Right atrium auricular region (tissue), 2 donors: ENCODE measurements around the gene UBE4B. TPM values are rescaled to one million over a fixed set of nuclear protein-coding genes. Genes with fewer than 3 reads are reported as not detected.

Experiments used
- DNase-seq: peaks from one replicate; pipeline ENCODE4 v3.0.0-alpha.2; 2019; ENCODE audit warnings: low spot score
- H3K27ac ChIP-seq, 2 donors: fragments of 200-600 bp; sonication (generic); 1 replicate in 1 of 2; 2 replicates in 1 of 2; pipeline ENCODE4 v1.5.1; 2016 to 2019
- H3K27me3 ChIP-seq, 2 donors: fragments of 200-600 bp; sonication (generic); one replicate each; pipeline versions ENCODE4 v1.5.1 to v1.6.0; 2017 to 2019
- H3K36me3 ChIP-seq: fragments of 200-600 bp; sonication (generic); one replicate; pipeline ENCODE4 v1.5.1; 2016
- H3K4me1 ChIP-seq, 2 donors: fragments of 200-600 bp; sonication (generic); one replicate each; pipeline versions ENCODE4 v1.5.1 to v1.6.0; 2017 to 2019
- H3K4me3 ChIP-seq, 2 donors: fragments of 200-600 bp; sonication (generic); 1 replicate in 1 of 2; 2 replicates in 1 of 2; pipeline ENCODE4 v1.5.1; 2017 to 2019; ENCODE audit warnings: mild to moderate bottlenecking in 1 of 2, moderate library complexity in 1 of 2
- H3K9me3 ChIP-seq, 2 donors: fragments of 200-600 bp; sonication (generic); one replicate each; pipeline ENCODE4 v1.5.1; 2019
- CTCF ChIP-seq, 2 donors: fragments of 200-600 bp; sonication (generic); IDR thresholded peaks; one replicate each; pipeline ENCODE4 v1.5.1; 2019; ENCODE audit warnings: antibody characterized with exemption in 2 of 2
- total RNA-seq, 2 donors: library from RNA; depleted of rRNA; stranded (reverse); fragments of >200 nt; gene quantifications; one replicate each; pipeline ENCODE4 v1.1.0, GENCODE V29; 2016

The UBE4B gene
- total RNA-seq, 2 donors from 2014 or later = 50.2 to 71.3 TPM

- peaks cover 0 to 58% of the 10 kb centered on the region in 2 donors for H3K4me1 ChIP-seq
- H3K36me3 ChIP-seq = no peaks in the 10 kb centered on the region
- no peak overlapping the region for H3K27ac ChIP-seq
- no peaks in the 10 kb centered on the region for H3K9me3 ChIP-seq
- H3K27me3 ChIP-seq = no peaks in the 10 kb centered on the region
- H3K4me3 ChIP-seq = no peak overlapping the region
- TF ChIP-seq CTCF (IDR thresholded peaks at IDR 0.05) = no peak
- no peak for DNase-seq
Measured at GRCh38 chr1:10061276-10061675, 28.5 kb downstream of the UBE4B start.

GRCh38 chr1:10063878-10064277, 31.1 kb downstream of the UBE4B start:
- Histone ChIP-seq H3K27ac (peak overlapping the region in 1 of 2 donors; percentile 26), H3K9me3 (no peaks in the 10 kb centered on the region), H3K27me3 (no peaks in the 10 kb centered on the region), H3K4me3 (no peak overlapping the region), H3K4me1 (peaks cover 0 to 54% of the 10 kb centered on the region in 2 donors), H3K36me3 (no peaks in the 10 kb centered on the region)
- no peak for DNase-seq
- no peak for TF ChIP-seq CTCF (IDR thresholded peaks at IDR 0.05)

GRCh38 chr1:10064416-10065343, 31.9 kb downstream of the UBE4B start:
- Histone ChIP-seq H3K27ac (peak overlapping the region; percentile 85 to 86), H3K27me3 (no peaks in the 10 kb centered on the region), H3K4me3 (no peak overlapping the region), H3K36me3 (no peaks in the 10 kb centered on the region), H3K4me1 (peaks cover 0 to 49% of the 10 kb centered on the region in 2 donors), H3K9me3 (no peaks in the 10 kb centered on the region)
- TF ChIP-seq CTCF (IDR thresholded peaks at IDR 0.05) = no peak
- no peak for DNase-seq

- Histone ChIP-seq H3K27ac (peak overlapping the region; percentile 85 to 86), H3K4me3 (no peak overlapping the region), H3K27me3 (no peaks in the 10 kb centered on the region), H3K4me1 (peaks cover 0 to 47% of the 10 kb centered on the region in 2 donors), H3K36me3 (no peaks in the 10 kb centered on the region), H3K9me3 (no peaks in the 10 kb centered on the region)
- no peak for DNase-seq
- TF ChIP-seq CTCF (IDR thresholded peaks at IDR 0.05) = no peak
Measured at GRCh38 chr1:10065344-10065685, 32.6 kb downstream of the UBE4B start.

- no peak overlapping the region for H3K4me3 ChIP-seq
- no peaks in the 10 kb centered on the region for H3K9me3 ChIP-seq
- H3K4me1 ChIP-seq = peaks cover 0 to 47% of the 10 kb centered on the region in 2 donors
- H3K27ac ChIP-seq = peak overlapping the region; percentile 85 to 86
- no peaks in the 10 kb centered on the region for H3K36me3 ChIP-seq
- no peak for DNase-seq
- no peak for TF ChIP-seq CTCF (IDR thresholded peaks at IDR 0.05)
- no peaks in the 10 kb centered on the region for H3K27me3 ChIP-seq
Measured at GRCh38 chr1:10065760-10066159, 33.0 kb downstream of the UBE4B start.
